Measurements from ENCODE around the gene PLBD2. TPM values are rescaled to one million over a fixed set of nuclear protein-coding genes. Genes with fewer than 3 reads are reported as not detected.

PLBD2 gene
- total and polyA plus RNA-seq, 10 of the 15 experiments (the other 5 are each of a cell fraction or from before 2014, with no cell fraction given): 1.4 to 16.6 (median 5.9) TPM

DNA sequence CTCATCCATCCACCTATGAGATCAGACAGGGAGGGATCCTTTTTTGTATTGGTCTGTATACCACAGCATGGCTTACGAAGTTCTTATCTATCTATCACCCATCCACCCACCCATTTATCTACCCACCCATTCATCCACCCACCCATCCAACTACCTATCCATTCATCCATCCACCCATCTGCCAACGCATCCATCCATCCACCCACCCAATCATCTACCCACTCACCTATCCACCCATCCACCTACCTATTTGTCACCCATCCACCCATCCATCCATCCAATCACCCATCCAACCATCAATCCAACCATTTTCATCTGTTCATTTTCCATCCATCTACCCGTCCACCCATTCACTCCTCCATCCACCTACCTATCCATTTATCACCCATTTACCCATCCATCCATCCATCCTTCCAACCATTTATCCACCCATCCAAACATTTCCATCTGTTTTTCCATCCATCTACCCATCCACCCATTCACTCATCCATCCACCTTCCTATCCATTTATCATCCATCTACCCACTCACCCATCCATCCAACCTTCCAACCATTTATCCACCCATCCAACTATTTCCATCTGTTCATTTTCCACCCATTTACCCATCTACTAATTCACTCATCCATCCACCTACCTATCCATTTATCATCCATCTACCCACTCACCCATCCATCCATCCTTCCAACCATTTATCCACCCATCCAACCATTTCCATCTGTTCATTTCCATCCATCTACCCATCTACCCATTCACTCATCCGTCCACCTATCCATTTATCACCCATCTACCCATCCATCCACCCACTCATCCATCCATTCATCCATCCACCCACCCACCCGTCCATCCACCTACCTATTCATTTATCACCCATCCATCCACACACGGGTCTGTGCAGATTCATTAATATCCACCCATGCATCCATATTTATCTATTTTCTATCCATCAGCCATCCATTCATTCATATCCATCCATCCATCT lies 32.0 kb downstream of the PLBD2 start:
- Histone ChIP-seq H3K79me2 (ENCODE audit: control insufficient read depth, insufficient read depth, low read length) (no peaks in the 10 kb centered on the region), H3K4me1 (ENCODE audit: control insufficient read depth, insufficient read depth, low read length) (no peaks in the 10 kb centered on the region; the same call in none of the 2 replicates), H3K36me3 (ENCODE audit: control insufficient read depth in 2 of 2, insufficient read depth in 2 of 2, low read length in 1 of 2) (no peaks in the 10 kb centered on the region; a peak in 3 of 4 replicates), H3K4me3 (no peak overlapping the region), H3K27ac (ENCODE audit: control insufficient read depth, insufficient read depth) (no peak overlapping the region), H3K9ac (ENCODE audit: control insufficient read depth, insufficient read depth, low read length) (no peak overlapping the region), H3K4me2 (ENCODE audit: control insufficient read depth, insufficient read depth) (no peak overlapping the region), H2AFZ (ENCODE audit: control insufficient read depth, low read depth, low read length) (no peak overlapping the region), H3K27me3 (replicated peaks in 1 of 2; ENCODE audit: control insufficient read depth in 2 of 2, insufficient read depth in 2 of 2, low read length in 1 of 2) (no peaks in the 10 kb centered on the region), H4K20me1 (ENCODE audit: control insufficient read depth, insufficient read depth) (no peaks in the 10 kb centered on the region), H3K9me3 (replicated peaks; ENCODE audit: control insufficient read depth, insufficient read depth, low read length) (no peaks in the 10 kb centered on the region)
- TSS peak; percentile 91 for BruUV-seq (replicated peaks)
- in situ Hi-C loops (cut with MboI) (no loop called here), intact Hi-C loops (cut with micrococcal nuclease; ENCODE audit: unreplicated experiment) (no loop called here)
- no peak for ATAC-seq
- ChIA-PET RAD21 (ENCODE audit: unreplicated experiment) (no interaction called here), POLR2A (no interaction called here), SMC1A (ENCODE audit: uncharacterized antibody, unreplicated experiment) (no interaction called here), CTCF (no interaction called here)
- WGBS (ENCODE audit: insufficient coverage, insufficient replicate concordance, low lambda C conversion rate, missing lambda C conversion rate): 90% methylated on average over 6 of the region's 6 CpGs
- DNase-seq (ENCODE audit: low read depth, low spot score): no peak
- TF ChIP-seq E4F1 (IDR thresholded peaks at IDR 0.05; ENCODE audit: borderline replicate concordance, partially characterized antibody): no peak
- no peak for TF ChIP-seq JUNB (IDR thresholded peaks at IDR 0.05)
- no peak for TF ChIP-seq GATAD2B (conservative IDR thresholded peaks at IDR 0.05; ENCODE audit: low read depth)
- TF ChIP-seq POU2F2 (IDR thresholded peaks at IDR 0.05; ENCODE audit: borderline replicate concordance, low read depth, low read length): no peak
- TF ChIP-seq TCF12 (IDR thresholded peaks at IDR 0.05; ENCODE audit: low read depth, low read length): no peak
- no peak for TF ChIP-seq LARP7 (IDR thresholded peaks at IDR 0.05)
- no peak for TF ChIP-seq RUNX3 (IDR thresholded peaks at IDR 0.05; ENCODE audit: low read length)
- TF ChIP-seq PAX5 (IDR thresholded peaks at IDR 0.05; ENCODE audit: borderline replicate concordance, low read depth, low read length): no peak
- TF ChIP-seq HDAC6 (IDR thresholded peaks at IDR 0.05; ENCODE audit: unreplicated experiment): no peak
- TF ChIP-seq GABPA (IDR thresholded peaks at IDR 0.05; ENCODE audit: low read depth): no peak
- TF ChIP-seq RBBP5 (conservative IDR thresholded peaks at IDR 0.05): no peak
- no peak for FAIRE-seq

All from GM12878 (cell line).